Hepatocyte (in vitro differentiated cells): ENCODE measurements around the gene WDR70.

Source experiments
- EZH2phosphoT487 ChIP-seq: fragments of 200-600 bp; sonication (generic); IDR thresholded peaks from one replicate; pipeline ENCODE4 v1.6.1; 2018; ENCODE audit warnings: antibody characterized with exemption, mild to moderate bottlenecking, low read depth, moderate library complexity; ENCODE audit not compliant: unreplicated experiment, severe bottlenecking
- TF ChIP-seq, protein P1 (sequence below): fragments of 200-600 bp; sonication (generic); IDR thresholded peaks from 2 replicates; pipeline ENCODE4 v1.5.1; 2016; ENCODE audit warnings: antibody characterized with exemption, mild to moderate bottlenecking; ENCODE audit not compliant: poor library complexity

DNA sequence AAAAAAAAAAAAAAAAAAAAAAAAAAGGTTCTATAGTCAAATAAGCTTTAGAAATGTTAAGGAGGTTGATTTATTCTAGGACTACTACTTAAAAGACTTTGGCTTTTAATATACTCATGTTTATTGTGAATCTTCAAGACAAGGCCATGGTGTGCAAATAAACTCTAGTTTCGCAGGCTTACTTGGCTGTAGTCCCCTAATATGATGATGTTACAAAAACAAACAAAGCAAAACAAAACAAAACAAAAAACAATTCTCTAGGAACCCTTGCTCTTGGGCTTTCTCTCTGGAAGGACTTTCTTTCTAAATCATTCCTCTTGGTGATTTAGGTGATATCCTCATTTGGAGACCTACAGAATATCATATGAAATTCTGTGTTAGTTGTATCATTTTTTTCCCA, 288.7 kb downstream of the WDR70 start:
- TF ChIP-seq, protein P1, sequence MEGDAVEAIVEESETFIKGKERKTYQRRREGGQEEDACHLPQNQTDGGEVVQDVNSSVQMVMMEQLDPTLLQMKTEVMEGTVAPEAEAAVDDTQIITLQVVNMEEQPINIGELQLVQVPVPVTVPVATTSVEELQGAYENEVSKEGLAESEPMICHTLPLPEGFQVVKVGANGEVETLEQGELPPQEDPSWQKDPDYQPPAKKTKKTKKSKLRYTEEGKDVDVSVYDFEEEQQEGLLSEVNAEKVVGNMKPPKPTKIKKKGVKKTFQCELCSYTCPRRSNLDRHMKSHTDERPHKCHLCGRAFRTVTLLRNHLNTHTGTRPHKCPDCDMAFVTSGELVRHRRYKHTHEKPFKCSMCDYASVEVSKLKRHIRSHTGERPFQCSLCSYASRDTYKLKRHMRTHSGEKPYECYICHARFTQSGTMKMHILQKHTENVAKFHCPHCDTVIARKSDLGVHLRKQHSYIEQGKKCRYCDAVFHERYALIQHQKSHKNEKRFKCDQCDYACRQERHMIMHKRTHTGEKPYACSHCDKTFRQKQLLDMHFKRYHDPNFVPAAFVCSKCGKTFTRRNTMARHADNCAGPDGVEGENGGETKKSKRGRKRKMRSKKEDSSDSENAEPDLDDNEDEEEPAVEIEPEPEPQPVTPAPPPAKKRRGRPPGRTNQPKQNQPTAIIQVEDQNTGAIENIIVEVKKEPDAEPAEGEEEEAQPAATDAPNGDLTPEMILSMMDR = no peak
- no peak for TF ChIP-seq EZH2phosphoT487
